Right cardiac atrium (tissue), 5 donors: ENCODE data around the gene MKI67. TPM values are rescaled to one million over a fixed set of nuclear protein-coding genes. Genes with fewer than 3 reads are reported as not detected.

Source experiments
- ATAC-seq, 2 donors: fragments of 200-7000 bp; cut with Tn5 transposase; one replicate each; pipeline versions ENCODE4 v1.8.0 to v1.9.1; 2020; ENCODE audit warnings: moderate library complexity in 2 of 2, mild to moderate bottlenecking in 1 of 2
- DNase-seq, 3 donors: peaks; one replicate each; pipeline ENCODE4 v3.0.0-alpha.2; 2020
- H3K27ac ChIP-seq: one replicate; pipeline ENCODE4 v1.5.1; 2013; ENCODE audit warnings: mild to moderate bottlenecking, low read length, control low read depth, moderate library complexity
- H3K27me3 ChIP-seq: one replicate; pipeline ENCODE4 v1.6.1; 2013; ENCODE audit not compliant: control insufficient read depth, insufficient read depth
- H3K4me1 ChIP-seq: one replicate; pipeline ENCODE4 v1.6.1; 2013; ENCODE audit warnings: low read length; ENCODE audit not compliant: control insufficient read depth, insufficient read depth
- H3K4me3 ChIP-seq: one replicate; pipeline ENCODE4 v1.5.1; 2013; ENCODE audit warnings: low read length, control low read depth
- H3K9me3 ChIP-seq: one replicate; pipeline ENCODE4 v1.6.1; 2013; ENCODE audit warnings: low read length; ENCODE audit not compliant: control insufficient read depth
- WGBS: extraction: QIAGEN DNeasy Blood & Tissue Kit; methylation state at CpG from one replicate; pipeline ENCODE4 v1.1.7; 2013; 5-methylcytosine and 5-hydroxymethylcytosine counted together
- intact Hi-C, 4 donors: fragments of 100-400 bp; cut with DNase I; formaldehyde crosslinking; loops; one replicate each; pipeline versions ENCODE4 v1.11.0 to v1.14.0; 2022 to 2023
- polyA plus RNA-seq: library from polyadenylated mRNA; stranded (reverse); fragments of 200-250 nt; gene quantifications from one replicate; pipeline ENCODE4 v1.2.3, GENCODE V29; 2013
- total RNA-seq, 4 donors: library from RNA; stranded (reverse); fragmentation: NEBNext Ultra II Directional; extraction: Animal tissue kit (Norgen Biotek cat#: 25700); gene quantifications; one replicate each; pipeline ENCODE4 v1.2.1, GENCODE V29; 2021
- donor health status: healthy with polysubstance abuse.
- donor health status: DM: no; HTN: yes; CAD: no.
- donor health status: DM: no; HTN: no; CAD: no.
- donor health status: DM: no; HTN: yes; CAD: no; lungs with severe emphysema.
- donor health status: DM: yes; HTN: yes; CAD: no.

Gene MKI67
- total and polyA plus RNA-seq, 5 donors: 0.05 to 4.9 (median 0.45) TPM

GRCh38 chr10:128058106-128058749, 68.0 kb downstream of the MKI67 start:
- no peaks in the 10 kb centered on the region for H3K9me3 ChIP-seq
- H3K4me3 ChIP-seq: no peak overlapping the region
- DNase-seq (no peak), ATAC-seq (no peak)
- H3K27me3 ChIP-seq: no peaks in the 10 kb centered on the region
- intact Hi-C loops: no loop called here
- no peak overlapping the region for H3K27ac ChIP-seq
- WGBS: 98% methylated on average over 9 of the region's 9 CpGs
- peaks cover 6% of the 10 kb centered on the region for H3K4me1 ChIP-seq

- ATAC-seq (no peak), DNase-seq (no peak)
- H3K27me3 ChIP-seq: no peaks in the 10 kb centered on the region
- H3K4me3 ChIP-seq: no peak overlapping the region
- 91% methylated on average over 17 of the region's 17 CpGs for WGBS
- no peak overlapping the region for H3K27ac ChIP-seq
- intact Hi-C loops: no loop called here
- H3K4me1 ChIP-seq: no peaks in the 10 kb centered on the region
- no peaks in the 10 kb centered on the region for H3K9me3 ChIP-seq
These were observed 69.7 kb downstream of the MKI67 start for GRCh38 chr10:128056303-128057050.

- WGBS: 97% methylated on average over 25 of the region's 25 CpGs
- H3K9me3 ChIP-seq: no peaks in the 10 kb centered on the region
- H3K27me3 ChIP-seq: no peaks in the 10 kb centered on the region
- H3K4me3 ChIP-seq: no peak overlapping the region
- DNase-seq (no peak), ATAC-seq (no peak)
- intact Hi-C loops: no loop called here
- no peak overlapping the region for H3K27ac ChIP-seq
- no peaks in the 10 kb centered on the region for H3K4me1 ChIP-seq
These were observed 71.0 kb downstream of the MKI67 start for GRCh38 chr10:128055061-128055868.

GRCh38 chr10:128054163-128054970, 71.9 kb downstream of the MKI67 start:
- no peak overlapping the region for H3K4me3 ChIP-seq
- 89% methylated on average over 16 of the region's 16 CpGs for WGBS
- intact Hi-C loops: no loop called here
- no peaks in the 10 kb centered on the region for H3K27me3 ChIP-seq
- ATAC-seq (no peak), DNase-seq (no peak)
- no peaks in the 10 kb centered on the region for H3K9me3 ChIP-seq
- no peaks in the 10 kb centered on the region for H3K4me1 ChIP-seq
- no peak overlapping the region for H3K27ac ChIP-seq

GRCh38 chr10:128053356-128053755, 72.9 kb downstream of the MKI67 start:
- no peak for ATAC-seq
- Histone ChIP-seq H3K4me1 (no peaks in the 10 kb centered on the region), H3K27ac (no peak overlapping the region), H3K9me3 (no peaks in the 10 kb centered on the region), H3K27me3 (no peaks in the 10 kb centered on the region), H3K4me3 (no peak overlapping the region)
- no peak for DNase-seq
- intact Hi-C loops: no loop called here
- WGBS: 98% methylated on average over 7 of the region's 7 CpGs

GRCh38 chr10:128052696-128053095, 73.5 kb downstream of the MKI67 start:
- Histone ChIP-seq H3K4me3 (no peak overlapping the region), H3K4me1 (peaks cover 2% of the 10 kb centered on the region), H3K9me3 (no peaks in the 10 kb centered on the region), H3K27me3 (no peaks in the 10 kb centered on the region), H3K27ac (no peak overlapping the region)
- ATAC-seq: no peak
- 95% methylated on average over 7 of the region's 7 CpGs for WGBS
- intact Hi-C loops: no loop called here
- DNase-seq: no peak

- DNase-seq (no peak), ATAC-seq (no peak)
- Histone ChIP-seq H3K27me3 (no peaks in the 10 kb centered on the region), H3K4me1 (peaks cover 7% of the 10 kb centered on the region), H3K9me3 (no peaks in the 10 kb centered on the region), H3K27ac (no peak overlapping the region), H3K4me3 (no peak overlapping the region)
- WGBS: 87% methylated on average over 5 of the region's 5 CpGs
- intact Hi-C loops: no loop called here
These were observed 74.7 kb downstream of the MKI67 start for GRCh38 chr10:128051548-128051947.

GRCh38 chr10:128050936-128051335, 75.3 kb downstream of the MKI67 start:
- Histone ChIP-seq H3K4me1 (peaks cover 7% of the 10 kb centered on the region), H3K9me3 (no peaks in the 10 kb centered on the region), H3K4me3 (no peak overlapping the region), H3K27me3 (no peaks in the 10 kb centered on the region), H3K27ac (no peak overlapping the region)
- intact Hi-C loops: no loop called here
- DNase-seq: no peak
- no peak for ATAC-seq

GRCh38 chr10:128050121-128050516, 76.1 kb downstream of the MKI67 start:
- no peak overlapping the region for H3K4me3 ChIP-seq
- intact Hi-C loops: no loop called here
- H3K27ac ChIP-seq: no peak overlapping the region
- peaks cover 7% of the 10 kb centered on the region for H3K4me1 ChIP-seq
- no peaks in the 10 kb centered on the region for H3K27me3 ChIP-seq
- 93% methylated on average over 1 of the region's 1 CpG for WGBS
- no peak for ATAC-seq
- no peaks in the 10 kb centered on the region for H3K9me3 ChIP-seq
- DNase-seq: no peak

GRCh38 chr10:128049226-128050120, 76.8 kb downstream of the MKI67 start:
- DNase-seq: no peak
- WGBS: 81% methylated on average over 23 of the region's 23 CpGs
- Histone ChIP-seq H3K27me3 (no peaks in the 10 kb centered on the region), H3K4me1 (peaks cover 7% of the 10 kb centered on the region), H3K9me3 (no peaks in the 10 kb centered on the region), H3K27ac (no peak overlapping the region), H3K4me3 (no peak overlapping the region)
- ATAC-seq: no peak
- intact Hi-C loops: no loop called here
